Caco-2 (cell line): ENCODE results near the gene PTGER2. TPM values are rescaled to one million over a fixed set of nuclear protein-coding genes. Genes with fewer than 3 reads are reported as not detected.

ENCODE experiments used
- BruUV-seq: library from RNA; stranded (reverse); fragments of 400-500 nt; replicated peaks from 2 replicates; lab custom pipeline; 2021; lab: Mats Ljungman, UMichigan
- CTCF ChIA-PET: fragments of 300-600 bp; sonication (Branson Sonifier 250); formaldehyde crosslinking; loops from one replicate; lab custom pipeline; 2022; ENCODE audit warnings: antibody characterized with exemption; lab: Charles Lee
- POLR2A ChIA-PET: fragments of 300-600 bp; sonication (Branson Sonifier 250); formaldehyde crosslinking; loops from one replicate; lab custom pipeline; 2022; ENCODE audit warnings: antibody characterized with exemption; lab: Charles Lee
- DNase-seq, 2 experiments: peaks; one replicate each; pipeline versions ENCODE4 v3.0.0 to v3.0.0-alpha.2; 2020 to 2022
- H3K27me3 ChIP-seq: replicated peaks from 2 replicates; pipeline ENCODE4 v1.6.0; 2011; ENCODE audit warnings: low read length; ENCODE audit not compliant: control insufficient read depth, insufficient read depth
- H3K36me3 ChIP-seq: 2 replicates; pipeline ENCODE4 v1.5.1; 2011; ENCODE audit warnings: low read length; ENCODE audit not compliant: control insufficient read depth, insufficient read depth
- H3K4me1 ChIP-seq: fragments of 250-450 bp; sonication (Bioruptor Pico); 2 replicates; pipeline ENCODE4 v1.5.1; 2020; ENCODE audit warnings: mild to moderate bottlenecking
- H3K4me3 ChIP-seq: 2 replicates; pipeline ENCODE4 v1.5.1; 2011; ENCODE audit warnings: low read depth, mild to moderate bottlenecking, control low read depth, low read length
- H3K9me3 ChIP-seq: fragments of 250-450 bp; sonication (Bioruptor Pico); 2 replicates; pipeline ENCODE4 v1.5.1; 2020; ENCODE audit warnings: mild to moderate bottlenecking, moderate library complexity
- H3K27ac Mint-ChIP-seq: one replicate; pipeline ENCODE4 v1.8.0; 2022; ENCODE audit warnings: mixed read lengths; ENCODE audit not compliant: unreplicated experiment
- H3K27me3 Mint-ChIP-seq: one replicate; pipeline ENCODE4 v1.8.0; 2022; ENCODE audit warnings: mixed read lengths; ENCODE audit not compliant: insufficient read depth, unreplicated experiment
- H3K36me3 Mint-ChIP-seq: one replicate; pipeline ENCODE4 v1.8.0; 2022; ENCODE audit warnings: mild to moderate bottlenecking, mixed read lengths; ENCODE audit not compliant: insufficient read depth, unreplicated experiment
- H3K4me1 Mint-ChIP-seq: one replicate; pipeline ENCODE4 v1.8.0; 2022; ENCODE audit warnings: low read depth, mixed read lengths; ENCODE audit not compliant: unreplicated experiment
- H3K4me3 Mint-ChIP-seq: one replicate; pipeline ENCODE4 v1.8.0; 2022; ENCODE audit warnings: mild to moderate bottlenecking, moderate library complexity, mixed read lengths; ENCODE audit not compliant: unreplicated experiment
- H3K9me3 Mint-ChIP-seq: one replicate; pipeline ENCODE4 v1.8.0; 2022; ENCODE audit warnings: mixed read lengths; ENCODE audit not compliant: unreplicated experiment
- CTCF ChIP-seq, 2 experiments: fragments of 200-600 bp in 1 of 2; IDR thresholded peaks; 1 replicate in 1 of 2; 2 replicates in 1 of 2; pipeline versions ENCODE4 v1.5.1 to v1.8.0; 2011 to 2022; ENCODE audit warnings: antibody characterized with exemption in 1 of 2, control low read depth in 1 of 2, inconsistent platforms in 1 of 2, low read depth in 1 of 2, low read length in 1 of 2, mild to moderate bottlenecking in 1 of 2, moderate library complexity in 1 of 2; ENCODE audit not compliant: insufficient read depth in 1 of 2, severe bottlenecking in 1 of 2, unreplicated experiment in 1 of 2
- intact Hi-C: fragments of 100-400 bp; cut with micrococcal nuclease; formaldehyde crosslinking; loops from one replicate; pipeline ENCODE4 v1.10.0; 2022; ENCODE audit not compliant: unreplicated experiment
- total RNA-seq: library from RNA; stranded (reverse); gene quantifications from 2 replicates; pipeline ENCODE4 v1.2.3, GENCODE V29; 2022

Gene PTGER2
- total RNA-seq, 1 experiment from 2014 or later = 0.27 TPM

GRCh38 chr14:52351233-52352060 is 37.3 kb downstream of the PTGER2 start:
- peaks cover 6% of the 10 kb centered on the region for H3K4me1 Mint-ChIP-seq
- no peaks in the 10 kb centered on the region for H3K4me1 ChIP-seq
- POLR2A ChIA-PET = no interaction called here

GRCh38 chr14:52352061-52352491 is 38.0 kb downstream of the PTGER2 start:
- intact Hi-C loops = no loop called here
- no peaks in the 10 kb centered on the region for H3K4me1 ChIP-seq
- H3K9me3 ChIP-seq = no peaks in the 10 kb centered on the region
- Mint-ChIP-seq H3K4me3 (no peak overlapping the region), H3K27ac (no peak overlapping the region), H3K27me3 (peaks cover 3% of the 10 kb centered on the region), H3K4me1 (peaks cover 6% of the 10 kb centered on the region), H3K9me3 (no peaks in the 10 kb centered on the region), H3K36me3 (no peaks in the 10 kb centered on the region)
- POLR2A ChIA-PET = no interaction called here
- no peak overlapping the region for H3K4me3 ChIP-seq
- no peaks in the 10 kb centered on the region for H3K36me3 ChIP-seq
- no peak for TF ChIP-seq CTCF (IDR thresholded peaks at IDR 0.05; ENCODE audit: insufficient read depth in 1 of 2, low read depth in 1 of 2, low read length in 1 of 2, severe bottlenecking in 1 of 2, unreplicated experiment in 1 of 2)
- DNase-seq = no peak
- no peaks in the 10 kb centered on the region for H3K27me3 ChIP-seq
- BruUV-seq = no TSS peak
- CTCF ChIA-PET = no interaction called here

More at GRCh38 chr14:52351233-52352060, 37.3 kb downstream of the PTGER2 start:
- Mint-ChIP-seq H3K27ac (no peak overlapping the region), H3K9me3 (no peaks in the 10 kb centered on the region), H3K4me3 (no peak overlapping the region), H3K36me3 (no peaks in the 10 kb centered on the region), H3K27me3 (no peaks in the 10 kb centered on the region)
- CTCF ChIA-PET = no interaction called here
- H3K27me3 ChIP-seq = no peaks in the 10 kb centered on the region
- no TSS peak for BruUV-seq
- intact Hi-C loops = no loop called here
- H3K36me3 ChIP-seq = no peaks in the 10 kb centered on the region
- no peaks in the 10 kb centered on the region for H3K9me3 ChIP-seq
- no peak for TF ChIP-seq CTCF (IDR thresholded peaks at IDR 0.05; ENCODE audit: insufficient read depth in 1 of 2, low read depth in 1 of 2, low read length in 1 of 2, severe bottlenecking in 1 of 2, unreplicated experiment in 1 of 2)
- no peak overlapping the region for H3K4me3 ChIP-seq
- no peak for DNase-seq

DNA sequence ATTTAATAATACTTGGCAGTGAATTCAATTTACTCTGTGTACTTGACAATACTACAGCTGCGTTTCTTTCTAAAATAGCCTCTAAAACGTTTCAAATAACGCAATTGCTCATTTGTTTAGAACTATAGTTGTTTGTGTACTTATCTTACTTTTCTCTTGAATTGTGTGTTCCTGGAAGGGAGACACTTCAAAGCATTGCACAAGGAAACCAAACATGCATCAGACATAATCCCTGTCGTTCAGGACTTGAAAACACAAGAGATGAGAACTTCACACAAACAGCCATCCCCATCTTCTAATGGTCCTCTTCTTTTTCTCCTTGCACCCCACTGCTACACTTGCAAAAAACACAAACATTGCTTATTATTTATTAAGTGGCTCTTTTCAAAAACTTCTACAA is 38.5 kb downstream of the PTGER2 start:
- no TSS peak for BruUV-seq
- peaks cover 3% of the 10 kb centered on the region for H3K27me3 Mint-ChIP-seq
- H3K4me3 Mint-ChIP-seq = no peak overlapping the region
- Histone ChIP-seq H3K27me3 (no peaks in the 10 kb centered on the region), H3K4me1 (no peaks in the 10 kb centered on the region), H3K36me3 (no peaks in the 10 kb centered on the region), H3K9me3 (no peaks in the 10 kb centered on the region), H3K4me3 (no peak overlapping the region)
- POLR2A ChIA-PET = no interaction called here
- intact Hi-C loops = no loop called here
- TF ChIP-seq CTCF (IDR thresholded peaks at IDR 0.05; ENCODE audit: insufficient read depth in 1 of 2, low read depth in 1 of 2, low read length in 1 of 2, severe bottlenecking in 1 of 2, unreplicated experiment in 1 of 2) = no peak
- no peaks in the 10 kb centered on the region for H3K9me3 Mint-ChIP-seq
- no peak for DNase-seq
- H3K36me3 Mint-ChIP-seq = no peaks in the 10 kb centered on the region
- peaks cover 6% of the 10 kb centered on the region for H3K4me1 Mint-ChIP-seq
- no peak overlapping the region for H3K27ac Mint-ChIP-seq
- CTCF ChIA-PET = no interaction called here
